Panc1 (cell line): ENCODE data around the gene SCUBE3.

Experiments used
- TCF7L2 ChIP-seq: IDR thresholded peaks from 2 replicates; pipeline ENCODE4 v1.6.1; 2011; ENCODE audit warnings: mild to moderate bottlenecking, low read depth, low read length, inconsistent platforms
- TF ChIP-seq, protein P1 (sequence below): fragments of 450-650 bp; IDR thresholded peaks from 2 replicates; pipeline ENCODE4 v1.5.1; 2017; ENCODE audit warnings: mild to moderate bottlenecking

DNA sequence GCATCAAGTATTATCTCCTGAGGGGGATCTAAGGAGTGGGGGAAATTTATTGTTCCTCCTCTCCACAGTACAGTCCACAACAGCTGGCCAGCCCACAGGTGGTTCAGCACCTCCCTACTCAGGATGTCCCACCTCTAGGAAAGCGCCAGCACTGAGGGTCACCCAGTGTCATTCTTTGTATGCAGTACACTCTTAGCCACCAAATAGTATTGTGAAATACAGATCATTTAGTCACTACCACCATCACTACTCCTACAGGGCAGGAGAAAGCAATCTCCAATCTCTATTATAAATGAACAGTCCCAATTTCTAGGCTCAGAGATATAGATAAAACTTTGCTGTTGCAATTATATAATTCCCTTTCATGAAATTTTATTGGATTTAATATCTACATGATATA is 39.5 kb downstream of the SCUBE3 start:
- TF ChIP-seq TCF7L2 = no peak
- TF ChIP-seq, protein P1, sequence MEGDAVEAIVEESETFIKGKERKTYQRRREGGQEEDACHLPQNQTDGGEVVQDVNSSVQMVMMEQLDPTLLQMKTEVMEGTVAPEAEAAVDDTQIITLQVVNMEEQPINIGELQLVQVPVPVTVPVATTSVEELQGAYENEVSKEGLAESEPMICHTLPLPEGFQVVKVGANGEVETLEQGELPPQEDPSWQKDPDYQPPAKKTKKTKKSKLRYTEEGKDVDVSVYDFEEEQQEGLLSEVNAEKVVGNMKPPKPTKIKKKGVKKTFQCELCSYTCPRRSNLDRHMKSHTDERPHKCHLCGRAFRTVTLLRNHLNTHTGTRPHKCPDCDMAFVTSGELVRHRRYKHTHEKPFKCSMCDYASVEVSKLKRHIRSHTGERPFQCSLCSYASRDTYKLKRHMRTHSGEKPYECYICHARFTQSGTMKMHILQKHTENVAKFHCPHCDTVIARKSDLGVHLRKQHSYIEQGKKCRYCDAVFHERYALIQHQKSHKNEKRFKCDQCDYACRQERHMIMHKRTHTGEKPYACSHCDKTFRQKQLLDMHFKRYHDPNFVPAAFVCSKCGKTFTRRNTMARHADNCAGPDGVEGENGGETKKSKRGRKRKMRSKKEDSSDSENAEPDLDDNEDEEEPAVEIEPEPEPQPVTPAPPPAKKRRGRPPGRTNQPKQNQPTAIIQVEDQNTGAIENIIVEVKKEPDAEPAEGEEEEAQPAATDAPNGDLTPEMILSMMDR = no peak
